Measurements from ENCODE around the gene MIA3.
"Not testable (repeated sequence)": the region's sequence is repeated elsewhere in the genome, so short reads cannot be mapped to it uniquely, and the experiment has no call there.

The MIA3 gene

GRCh38 chr1:222663431-222663934, 45.6 kb downstream of the MIA3 start:
- no peak for DNase-seq (ENCODE audit: low spot score)

- no peak for DNase-seq (ENCODE audit: low spot score)
These were observed 48.1 kb downstream of the MIA3 start for GRCh38 chr1:222665964-222666363.

- DNase-seq (ENCODE audit: low spot score), result not testable (repeated sequence)
These were observed 50.3 kb downstream of the MIA3 start for GRCh38 chr1:222668184-222668583.

GRCh38 chr1:222669107-222669506, 51.2 kb downstream of the MIA3 start:
- not testable (repeated sequence) for DNase-seq (ENCODE audit: low spot score)

GRCh38 chr1:222670110-222670509, 52.2 kb downstream of the MIA3 start:
- DNase-seq (ENCODE audit: low spot score), result no peak

GRCh38 chr1:222680080-222680479, 62.2 kb downstream of the MIA3 start:
- no peak for DNase-seq (ENCODE audit: low spot score)

- DNase-seq (ENCODE audit: low spot score), result no peak
These were observed 73.1 kb downstream of the MIA3 start for GRCh38 chr1:222691016-222691415.

- no peak for DNase-seq (ENCODE audit: low spot score)
These were observed 77.0 kb downstream of the MIA3 start for GRCh38 chr1:222694927-222695326.

- no peak for DNase-seq (ENCODE audit: low spot score)
These were observed 78.8 kb downstream of the MIA3 start for GRCh38 chr1:222696741-222697140.

GRCh38 chr1:222697203-222697602, 79.3 kb downstream of the MIA3 start:
- no peak for DNase-seq (ENCODE audit: low spot score)

GRCh38 chr1:222697826-222698225, 79.9 kb downstream of the MIA3 start:
- no peak for DNase-seq (ENCODE audit: low spot score)

- DNase-seq (ENCODE audit: low spot score), result no peak
These were observed 84.3 kb downstream of the MIA3 start for GRCh38 chr1:222702210-222702609.

- DNase-seq (ENCODE audit: low spot score), result no peak
These were observed 86.4 kb downstream of the MIA3 start for GRCh38 chr1:222704260-222704659.

- no peak for DNase-seq (ENCODE audit: low spot score)
These were observed 88.9 kb downstream of the MIA3 start for GRCh38 chr1:222706815-222707214.

- peak; percentile 25 for DNase-seq (ENCODE audit: low spot score)
These were observed 91.8 kb downstream of the MIA3 start for GRCh38 chr1:222709700-222710153.

- DNase-seq (ENCODE audit: low spot score), result peak; percentile 87
These were observed 93.7 kb downstream of the MIA3 start for GRCh38 chr1:222711319-222712252.

- peak; percentile 94 for DNase-seq (ENCODE audit: low spot score)
These were observed 94.6 kb downstream of the MIA3 start, which contains the start of the genes AIDA and BROX for GRCh38 chr1:222712253-222713090. Gene AIDA, minus strand, starts transcription at chr1:222712491. Its CDS starts 174 bp downstream, at chr1:222712317. Gene BROX, plus strand, starts transcription at chr1:222712564. Its CDS starts 3,136 bp downstream, at chr1:222715700.

GRCh38 chr1:222713091-222713961, 95.4 kb downstream of the MIA3 start:
- peak; percentile 96 for DNase-seq (ENCODE audit: low spot score)

- no peak for DNase-seq (ENCODE audit: low spot score)
These were observed 98.5 kb downstream of the MIA3 start for GRCh38 chr1:222716393-222716792.
